GM12872 (cell line): ENCODE data around the gene SLC25A1.

Source experiments
- CTCF ChIP-seq: IDR thresholded peaks from 3 replicates; pipeline ENCODE4 v1.5.1; 2011; ENCODE audit warnings: low read depth, mild to moderate bottlenecking, low read length, moderate library complexity; ENCODE audit not compliant: insufficient read depth

The SLC25A1 gene

GRCh38 chr22:19133561-19133960, 45.0 kb downstream of the SLC25A1 start:
- no peak for TF ChIP-seq CTCF

- no peak for TF ChIP-seq CTCF
Observed at GRCh38 chr22:19132693-19133400, 45.7 kb downstream of the SLC25A1 start.

DNA sequence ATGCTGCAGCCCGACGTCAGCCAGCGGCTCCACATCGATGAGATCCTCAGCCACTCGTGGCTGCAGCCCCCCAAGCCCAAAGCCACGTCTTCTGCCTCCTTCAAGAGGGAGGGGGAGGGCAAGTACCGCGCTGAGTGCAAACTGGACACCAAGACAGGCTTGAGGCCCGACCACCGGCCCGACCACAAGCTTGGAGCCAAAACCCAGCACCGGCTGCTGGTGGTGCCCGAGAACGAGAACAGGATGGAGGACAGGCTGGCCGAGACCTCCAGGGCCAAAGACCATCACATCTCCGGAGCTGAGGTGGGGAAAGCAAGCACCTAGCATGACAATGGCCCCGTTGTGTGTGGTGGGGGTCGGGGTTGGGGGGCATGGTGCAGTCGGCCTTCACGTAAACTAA, 46.4 kb downstream of the SLC25A1 start:
- no peak for TF ChIP-seq CTCF

DNA sequence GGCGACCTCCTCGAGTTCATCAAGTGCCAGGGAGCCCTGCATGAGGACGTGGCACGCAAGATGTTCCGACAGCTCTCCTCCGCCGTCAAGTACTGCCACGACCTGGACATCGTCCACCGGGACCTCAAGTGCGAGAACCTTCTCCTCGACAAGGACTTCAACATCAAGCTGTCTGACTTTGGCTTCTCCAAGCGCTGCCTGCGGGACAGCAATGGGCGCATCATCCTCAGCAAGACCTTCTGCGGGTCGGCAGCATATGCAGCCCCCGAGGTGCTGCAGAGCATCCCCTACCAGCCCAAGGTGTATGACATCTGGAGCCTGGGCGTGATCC, 46.9 kb downstream of the SLC25A1 start:
- no peak for TF ChIP-seq CTCF

GRCh38 chr22:19130959-19131684, 47.4 kb downstream of the SLC25A1 start, which contains the start of gene TSSK2:
Gene TSSK2, plus strand, starts transcription at chr22:19131308. Its CDS starts 92 bp downstream, at chr22:19131400.
- TF ChIP-seq CTCF, result no peak

- no peak for TF ChIP-seq CTCF
Observed at GRCh38 chr22:19129871-19130270, 48.7 kb downstream of the SLC25A1 start.

- TF ChIP-seq CTCF, result no peak
Observed at GRCh38 chr22:19128946-19129727, 49.4 kb downstream of the SLC25A1 start.
